Uterus (tissue), 4 donors: Measurements from ENCODE around the gene TVP23A. TPM values are rescaled to one million over a fixed set of nuclear protein-coding genes. Genes with fewer than 3 reads are reported as not detected.

ENCODE experiments used
- DNase-seq, 2 donors: peaks; one replicate each; pipeline ENCODE4 v3.0.0-alpha.2; 2019 to 2020
- H3K27ac ChIP-seq, 2 donors: fragments of 200-600 bp; sonication (generic); 1 replicate in 1 of 2; 2 replicates in 1 of 2; pipeline ENCODE4 v1.5.1; 2016 to 2018
- H3K27me3 ChIP-seq, 2 donors: fragments of 200-600 bp; sonication (generic); one replicate each; pipeline ENCODE4 v1.5.1; 2018 to 2019; ENCODE audit warnings: control low read depth in 1 of 2
- H3K36me3 ChIP-seq, 2 donors: fragments of 200-600 bp; sonication (generic); one replicate each; pipeline ENCODE4 v1.5.1; 2019; ENCODE audit warnings: control low read depth in 1 of 2
- H3K4me1 ChIP-seq, 2 donors: fragments of 200-600 bp; sonication (generic); one replicate each; pipeline ENCODE4 v1.5.1; 2018 to 2019; ENCODE audit warnings: control low read depth in 1 of 2
- H3K4me3 ChIP-seq, 2 donors: fragments of 200-600 bp; sonication (generic); 1 replicate in 1 of 2; 2 replicates in 1 of 2; pipeline ENCODE4 v1.5.1; 2018 to 2019; ENCODE audit warnings: mild to moderate bottlenecking in 1 of 2
- H3K9me3 ChIP-seq, 2 donors: fragments of 200-600 bp; sonication (generic); one replicate each; pipeline ENCODE4 v1.5.1; 2019; ENCODE audit warnings: control low read depth in 1 of 2
- POLR2A ChIP-seq, 2 donors: fragments of 450-650 bp; IDR thresholded peaks; one replicate each; pipeline ENCODE4 v1.6.1; 2016; ENCODE audit warnings: antibody characterized with exemption in 2 of 2, mild to moderate bottlenecking in 1 of 2, moderate library complexity in 1 of 2
- intact Hi-C: fragments of 100-400 bp; cut with DNase I; formaldehyde crosslinking; loops from one replicate; pipeline ENCODE4 v1.15.1; 2023; ENCODE audit warnings: low total_unique reads
- total RNA-seq, 4 donors: library from RNA; depleted of rRNA in 3 of 4; stranded (reverse); fragments of >200 nt in 3 of 4; gene quantifications; one replicate each; pipeline versions ENCODE4 v1.1.0 to v1.2.4, GENCODE V29; 2014 to 2023
- TF ChIP-seq, protein P1 (sequence below), 4 experiments: fragments of 200-600 bp in 2 of 4; fragments of 450-650 bp in 2 of 4; sonication (generic) in 2 of 4; IDR thresholded peaks; one replicate each; pipeline ENCODE4 v1.5.1; 2016 to 2019; ENCODE audit warnings: antibody characterized with exemption in 4 of 4, mild to moderate bottlenecking in 2 of 4, moderate library complexity in 1 of 4
- donor health status: DM: yes; HTN: yes; CAD: no.

TVP23A gene
- total RNA-seq, 4 donors from 2014 or later = 0.29 to 8.0 (median 7.6) TPM; not detected in 1

DNA sequence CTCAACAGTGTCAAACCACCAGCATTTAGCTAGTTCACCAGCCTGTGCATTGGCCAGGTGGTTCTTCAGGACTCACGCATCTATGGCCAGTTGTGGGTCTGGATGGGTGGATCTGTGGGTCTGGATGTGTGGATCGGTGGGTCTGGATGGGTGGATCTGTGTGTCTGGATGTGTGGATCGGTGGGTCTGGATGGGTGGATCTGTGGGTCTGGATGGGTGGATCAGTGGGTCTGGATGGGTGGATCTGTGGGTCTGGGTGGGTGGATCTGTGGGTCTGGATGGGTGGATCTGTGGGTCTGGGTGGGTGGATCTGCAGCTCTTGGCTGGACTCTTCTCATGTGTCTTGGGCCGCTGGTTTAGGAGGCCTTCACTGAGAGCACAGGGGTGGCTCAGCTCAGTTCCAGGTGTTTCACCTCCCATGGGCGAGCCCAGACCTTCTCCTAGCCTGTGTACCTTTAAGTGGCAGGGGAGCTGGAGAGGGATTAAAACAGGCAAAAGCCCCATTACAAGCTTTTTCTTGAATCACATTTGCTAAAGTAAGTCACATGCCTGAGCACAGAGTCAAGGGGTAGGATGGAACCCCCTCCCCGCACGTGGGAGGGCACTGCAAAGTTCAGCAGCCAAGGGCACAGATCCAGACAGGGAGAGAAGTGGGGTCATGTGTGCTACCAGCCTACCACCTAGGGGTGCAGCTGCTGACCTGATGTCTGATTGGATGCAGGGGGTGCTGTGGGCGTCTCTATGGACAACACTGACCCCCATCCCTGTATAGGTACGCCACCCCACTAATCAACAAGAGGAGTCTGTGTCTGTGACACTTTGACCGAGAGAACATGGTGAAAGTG is 78.4 kb downstream of the TVP23A start:
- Histone ChIP-seq H3K27me3 (no peaks in the 10 kb centered on the region), H3K36me3 (no peaks in the 10 kb centered on the region), H3K27ac (no peak overlapping the region), H3K4me1 (no peaks in the 10 kb centered on the region), H3K4me3 (no peak overlapping the region), H3K9me3 (no peaks in the 10 kb centered on the region)
- no peak for TF ChIP-seq POLR2A (IDR thresholded peaks at IDR 0.05)
- TF ChIP-seq, protein P1, sequence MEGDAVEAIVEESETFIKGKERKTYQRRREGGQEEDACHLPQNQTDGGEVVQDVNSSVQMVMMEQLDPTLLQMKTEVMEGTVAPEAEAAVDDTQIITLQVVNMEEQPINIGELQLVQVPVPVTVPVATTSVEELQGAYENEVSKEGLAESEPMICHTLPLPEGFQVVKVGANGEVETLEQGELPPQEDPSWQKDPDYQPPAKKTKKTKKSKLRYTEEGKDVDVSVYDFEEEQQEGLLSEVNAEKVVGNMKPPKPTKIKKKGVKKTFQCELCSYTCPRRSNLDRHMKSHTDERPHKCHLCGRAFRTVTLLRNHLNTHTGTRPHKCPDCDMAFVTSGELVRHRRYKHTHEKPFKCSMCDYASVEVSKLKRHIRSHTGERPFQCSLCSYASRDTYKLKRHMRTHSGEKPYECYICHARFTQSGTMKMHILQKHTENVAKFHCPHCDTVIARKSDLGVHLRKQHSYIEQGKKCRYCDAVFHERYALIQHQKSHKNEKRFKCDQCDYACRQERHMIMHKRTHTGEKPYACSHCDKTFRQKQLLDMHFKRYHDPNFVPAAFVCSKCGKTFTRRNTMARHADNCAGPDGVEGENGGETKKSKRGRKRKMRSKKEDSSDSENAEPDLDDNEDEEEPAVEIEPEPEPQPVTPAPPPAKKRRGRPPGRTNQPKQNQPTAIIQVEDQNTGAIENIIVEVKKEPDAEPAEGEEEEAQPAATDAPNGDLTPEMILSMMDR (IDR thresholded peaks at IDR 0.05) = no peak
- DNase-seq = no peak
- intact Hi-C loops = loop anchor here (5.0 kb wide), 1 partner anchor 218 kb away; no protein-coding TSS in a partner anchor

DNA sequence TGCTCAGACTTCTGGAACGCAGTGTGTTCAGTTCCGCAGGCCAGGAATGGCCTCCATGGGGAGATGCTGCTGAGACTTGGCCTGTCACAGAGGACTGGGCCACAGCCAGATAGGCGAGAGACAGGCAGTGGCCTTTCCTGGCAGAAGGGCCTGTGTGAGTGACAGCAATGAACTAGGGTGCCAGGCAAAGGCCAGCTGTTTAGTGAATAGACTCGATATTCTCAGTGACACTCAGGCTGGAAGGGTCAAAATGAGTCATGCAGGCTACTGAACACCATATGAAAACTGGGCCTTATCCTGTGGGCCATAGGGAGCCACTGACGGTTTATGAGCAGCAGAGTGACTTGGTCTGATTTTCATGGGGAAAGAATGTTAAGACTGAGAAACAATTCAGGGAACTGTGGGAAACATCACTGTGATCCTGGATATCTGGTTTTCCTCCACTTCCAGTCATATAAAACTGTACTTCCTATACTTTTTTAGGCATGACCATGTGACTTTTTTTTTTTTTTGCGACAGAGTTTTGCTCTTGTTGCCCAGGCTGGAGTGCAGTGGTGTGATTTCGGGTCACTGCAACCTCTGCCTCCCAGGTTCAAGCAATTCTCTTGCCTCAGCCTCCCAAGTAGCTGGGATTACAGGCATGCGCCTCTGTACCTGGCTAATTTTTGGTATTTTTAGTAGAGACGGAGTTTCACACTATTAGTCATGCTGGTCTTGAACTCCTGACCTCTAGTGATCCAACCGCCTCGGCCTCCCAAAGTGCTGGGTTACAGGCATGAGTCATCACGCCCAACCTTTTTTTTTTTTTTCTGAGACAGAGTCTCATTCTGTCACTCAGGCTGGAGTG is 80.1 kb downstream of the TVP23A start:
- intact Hi-C loops = loop anchor here (5.0 kb wide), 1 partner anchor 216 kb away; no protein-coding TSS in a partner anchor
- no peaks in the 10 kb centered on the region for H3K4me1 ChIP-seq
- H3K27ac ChIP-seq = peak overlapping the region; percentile 40 to 44
- peak; percentile 50 to 56 for DNase-seq
- TF ChIP-seq, protein P1 (IDR thresholded peaks at IDR 0.05) = no peak
- no peak for TF ChIP-seq POLR2A (IDR thresholded peaks at IDR 0.05)
- H3K9me3 ChIP-seq = no peaks in the 10 kb centered on the region
- no peaks in the 10 kb centered on the region for H3K27me3 ChIP-seq
- H3K4me3 ChIP-seq = no peak overlapping the region
- no peaks in the 10 kb centered on the region for H3K36me3 ChIP-seq

DNA sequence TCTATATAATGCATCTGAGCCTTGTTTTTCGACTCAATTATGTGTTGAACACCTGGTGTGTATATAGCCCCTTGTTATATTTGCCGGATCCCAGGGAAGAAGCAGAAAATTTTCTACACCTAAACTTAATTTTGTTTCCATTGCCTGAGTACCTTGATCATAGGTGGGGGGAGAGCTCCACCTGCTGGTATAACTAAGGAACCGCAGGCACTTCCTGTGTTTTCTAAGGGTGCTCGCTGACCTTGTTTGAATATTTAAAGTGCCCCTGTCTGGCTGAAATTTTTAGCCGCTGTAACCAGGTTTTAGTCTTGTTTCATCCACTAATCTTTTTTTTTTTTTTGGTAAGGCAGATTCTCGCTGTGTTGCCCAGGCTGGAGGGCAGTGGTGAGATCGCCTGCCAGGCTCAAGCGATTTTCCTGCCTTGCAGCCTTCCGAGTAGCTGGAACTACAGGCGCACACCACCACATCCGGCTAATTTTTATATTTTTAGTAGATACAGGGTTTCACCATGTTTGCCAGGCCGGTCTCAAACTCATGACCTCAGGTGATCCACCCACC is 81.4 kb downstream of the TVP23A start:
- TF ChIP-seq POLR2A (IDR thresholded peaks at IDR 0.05) = no peak
- TF ChIP-seq, protein P1 (IDR thresholded peaks at IDR 0.05) = peak; percentile 91 to 94 (median 94)
- intact Hi-C loops = loop anchor here (5.0 kb wide), 1 partner anchor 215 kb away; no protein-coding TSS in a partner anchor
- peak; percentile 58 to 70 for DNase-seq
- no peaks in the 10 kb centered on the region for H3K27me3 ChIP-seq
- H3K4me3 ChIP-seq = no peak overlapping the region
- H3K36me3 ChIP-seq = no peaks in the 10 kb centered on the region
- no peaks in the 10 kb centered on the region for H3K4me1 ChIP-seq
- H3K9me3 ChIP-seq = no peaks in the 10 kb centered on the region
- peak overlapping the region; percentile 28 to 40 for H3K27ac ChIP-seq

DNA sequence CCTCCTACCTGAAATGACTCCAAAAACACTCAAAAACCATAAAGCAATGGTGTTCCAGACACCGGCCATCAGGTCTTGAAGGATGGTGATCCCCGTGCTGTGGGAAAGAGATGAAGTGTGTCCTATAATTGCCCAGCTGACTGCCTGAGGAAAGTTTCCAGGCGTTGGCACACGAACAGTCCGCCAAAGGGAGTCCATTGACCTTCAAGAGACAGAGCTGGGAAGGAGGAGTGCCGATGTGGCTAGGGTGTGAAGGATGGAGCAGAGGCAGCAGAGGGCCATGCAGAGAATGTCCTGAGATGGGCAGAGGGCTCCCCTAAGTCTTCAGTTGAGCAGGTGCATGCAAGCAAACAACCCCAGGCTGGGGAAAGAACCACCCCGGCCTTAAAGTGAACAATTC is 86.8 kb downstream of the TVP23A start:
- intact Hi-C loops = no loop called here
- no peak overlapping the region for H3K4me3 ChIP-seq
- H3K27me3 ChIP-seq = no peaks in the 10 kb centered on the region
- no peak for DNase-seq
- H3K9me3 ChIP-seq = no peaks in the 10 kb centered on the region
- no peak overlapping the region for H3K27ac ChIP-seq
- TF ChIP-seq, protein P1 (IDR thresholded peaks at IDR 0.05) = no peak
- no peak for TF ChIP-seq POLR2A (IDR thresholded peaks at IDR 0.05)
- H3K36me3 ChIP-seq = no peaks in the 10 kb centered on the region
- no peaks in the 10 kb centered on the region for H3K4me1 ChIP-seq
